C4-2B (cell line): Measurements from ENCODE around the gene CHAF1B.

Experiments
- ZFX ChIP-seq: fragments of 450-650 bp; IDR thresholded peaks from 2 replicates; pipeline ENCODE4 v1.6.1; 2017
- TF ChIP-seq, protein P1 (sequence below): fragments of 450-650 bp; conservative IDR thresholded peaks from 2 replicates; pipeline ENCODE4 v1.5.1; 2017; ENCODE audit warnings: mild to moderate bottlenecking

DNA sequence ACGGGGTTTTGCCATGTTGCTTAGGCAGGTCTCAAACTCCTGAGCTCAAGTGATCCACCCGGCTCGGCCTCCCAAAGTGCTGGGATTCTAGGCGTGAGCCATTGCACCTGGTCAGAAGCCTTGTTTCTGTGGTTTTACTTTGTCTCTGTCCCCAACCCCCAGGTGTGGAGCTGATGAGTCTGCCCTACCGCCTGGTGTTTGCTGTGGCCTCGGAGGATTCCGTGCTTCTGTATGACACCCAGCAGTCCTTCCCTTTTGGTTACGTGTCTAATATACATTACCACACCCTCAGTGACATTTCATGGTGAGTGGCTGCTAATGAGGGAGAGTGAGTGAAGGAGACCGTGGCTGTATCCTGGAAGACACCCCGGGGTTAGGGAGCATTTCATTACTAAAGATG lies 26.1 kb downstream of the CHAF1B start:
- TF ChIP-seq, protein P1, sequence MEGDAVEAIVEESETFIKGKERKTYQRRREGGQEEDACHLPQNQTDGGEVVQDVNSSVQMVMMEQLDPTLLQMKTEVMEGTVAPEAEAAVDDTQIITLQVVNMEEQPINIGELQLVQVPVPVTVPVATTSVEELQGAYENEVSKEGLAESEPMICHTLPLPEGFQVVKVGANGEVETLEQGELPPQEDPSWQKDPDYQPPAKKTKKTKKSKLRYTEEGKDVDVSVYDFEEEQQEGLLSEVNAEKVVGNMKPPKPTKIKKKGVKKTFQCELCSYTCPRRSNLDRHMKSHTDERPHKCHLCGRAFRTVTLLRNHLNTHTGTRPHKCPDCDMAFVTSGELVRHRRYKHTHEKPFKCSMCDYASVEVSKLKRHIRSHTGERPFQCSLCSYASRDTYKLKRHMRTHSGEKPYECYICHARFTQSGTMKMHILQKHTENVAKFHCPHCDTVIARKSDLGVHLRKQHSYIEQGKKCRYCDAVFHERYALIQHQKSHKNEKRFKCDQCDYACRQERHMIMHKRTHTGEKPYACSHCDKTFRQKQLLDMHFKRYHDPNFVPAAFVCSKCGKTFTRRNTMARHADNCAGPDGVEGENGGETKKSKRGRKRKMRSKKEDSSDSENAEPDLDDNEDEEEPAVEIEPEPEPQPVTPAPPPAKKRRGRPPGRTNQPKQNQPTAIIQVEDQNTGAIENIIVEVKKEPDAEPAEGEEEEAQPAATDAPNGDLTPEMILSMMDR, result no peak
- TF ChIP-seq ZFX, result no peak
